ENCODE measurements around the gene ABAT. TPM values are rescaled to one million over a fixed set of nuclear protein-coding genes. Genes with fewer than 3 reads are reported as not detected.
A peak's percentile ranks its signal among the peaks of the same experiment; 100 is the strongest.

ABAT gene
- total and polyA plus RNA-seq, 2 of the 8 experiments (the other 6 are each of a cell fraction or from before 2014, with no cell fraction given), result 6.4 to 8.4 TPM

GRCh38 chr16:8768692-8769091 lies 94.3 kb downstream of the ABAT start:
- H3K14ac ChIP-seq (ENCODE audit: insufficient read length), result no peak overlapping the region
- no peak overlapping the region for H3K4ac ChIP-seq (replicated peaks; ENCODE audit: insufficient read length, low read depth, low read length)
- H3K4me3 ChIP-seq (ENCODE audit: extremely low read depth in 1 of 4, insufficient read depth in 2 of 4, low read depth in 3 of 4, low read length in 4 of 4), result no peak overlapping the region
- H4K5ac ChIP-seq (ENCODE audit: insufficient read length, low read depth, low read length), result no peak overlapping the region
- H2AK5ac ChIP-seq (ENCODE audit: low read depth, low read length), result no peak overlapping the region
- H4K91ac ChIP-seq (replicated peaks; ENCODE audit: insufficient read length, low read length), result no peak overlapping the region
- H3K9ac ChIP-seq (replicated peaks in 1 of 4; ENCODE audit: extremely low read depth in 1 of 4, low read depth in 3 of 4, low read length in 3 of 4), result no peak overlapping the region
- no peak overlapping the region for H3K27ac ChIP-seq (ENCODE audit: low read depth, low read length)
- H3K36me3 ChIP-seq (ENCODE audit: control insufficient read depth in 2 of 4, insufficient read depth in 4 of 4, low read length in 3 of 4), result no peaks in the 10 kb centered on the region
- no peak overlapping the region for H2BK15ac ChIP-seq (ENCODE audit: low read length)
- no peaks in the 10 kb centered on the region for H4K20me1 ChIP-seq (replicated peaks in 1 of 2; ENCODE audit: control insufficient read depth in 1 of 2, insufficient read depth in 2 of 2, low read length in 2 of 2)
- no peaks in the 10 kb centered on the region for H3K79me2 ChIP-seq (ENCODE audit: control insufficient read depth in 1 of 2, insufficient read depth in 2 of 2, low read length in 2 of 2)
- ChIA-PET POLR2A (ENCODE audit: partially characterized antibody) (no interaction called here), CTCF (ENCODE audit: partially characterized antibody) (interaction anchor here (0.7 to 1.0 kb wide), 2 partner anchors 17 to 21 kb away, joined by 3 read pairs; no protein-coding TSS in a partner anchor)
- H2BK120ac ChIP-seq (replicated peaks; ENCODE audit: low read depth, low read length), result no peak overlapping the region
- no peak overlapping the region for H3K23ac ChIP-seq (ENCODE audit: insufficient read length)
- peak overlapping the region; percentile 7; the same call in 1 of the 2 replicates for H4K8ac ChIP-seq (ENCODE audit: extremely low read depth, insufficient read depth, low read length)
- no peaks in the 10 kb centered on the region for H3K27me3 ChIP-seq (replicated peaks in 1 of 4; ENCODE audit: control insufficient read depth in 3 of 4, extremely low read depth in 1 of 4, insufficient read depth in 3 of 4, low read length in 3 of 4)
- H2BK20ac ChIP-seq (ENCODE audit: low read length), result no peak overlapping the region
- no peaks in the 10 kb centered on the region for H3K9me3 ChIP-seq (ENCODE audit: insufficient read depth in 2 of 2, low read depth in 1 of 2, low read length in 1 of 2)
- H3K4me2 ChIP-seq (ENCODE audit: insufficient read depth in 1 of 2, low read depth in 2 of 2, low read length in 2 of 2), result no peak overlapping the region
- no peak overlapping the region for H2AFZ ChIP-seq (ENCODE audit: low read length)
- H2BK5ac ChIP-seq (ENCODE audit: low read depth, low read length), result no peak overlapping the region
- DNase-seq (ENCODE audit: low read depth in 1 of 2, low spot score in 2 of 2) (no peak), FAIRE-seq (no peak)
- H3K56ac ChIP-seq (replicated peaks; ENCODE audit: insufficient read length, low read depth, low read length), result no peak overlapping the region
- no peak overlapping the region for H2BK12ac ChIP-seq (ENCODE audit: low read depth, low read length)
- 86% methylated on average over 12 of the region's 12 CpGs; no CpG with 5 or more reads in 1 of the 2 experiments for WGBS, 2 experiments (ENCODE audit: extremely low coverage in 1 of 2, insufficient coverage in 1 of 2, insufficient read length in 1 of 2, insufficient replicate concordance in 2 of 2, low coverage in 1 of 2, low lambda C conversion rate in 2 of 2, missing lambda C conversion rate in 1 of 2)
- peaks cover 0 to 10% (median 5%) of the 10 kb centered on the region in 4 experiments; a peak in 4 of 7 replicates for H3K4me1 ChIP-seq (replicated peaks in 1 of 4; ENCODE audit: control insufficient read depth in 3 of 4, insufficient read depth in 4 of 4, low read length in 3 of 4)
- no peak for TF ChIP-seq ATF2 (IDR thresholded peaks at IDR 0.05; ENCODE audit: low read length)
- no peak for TF ChIP-seq CBX5 (IDR thresholded peaks at IDR 0.05; ENCODE audit: low read depth, low read length)
- no peak for TF ChIP-seq FOSL1 (IDR thresholded peaks at IDR 0.05; ENCODE audit: insufficient read depth, low read depth, low read length)
- TF ChIP-seq CEBPB (IDR thresholded peaks at IDR 0.05; ENCODE audit: low read depth, low read length), result no peak
- H3K23me2 ChIP-seq (ENCODE audit: low read depth, low read length), result no peaks in the 10 kb centered on the region
- H3K79me1 ChIP-seq (ENCODE audit: low read depth, low read length), result no peaks in the 10 kb centered on the region
- no peak overlapping the region for H3K18ac ChIP-seq (ENCODE audit: extremely low read depth, low read length)
